ENCODE data around the gene HLA-B. TPM values are rescaled to one million over a fixed set of nuclear protein-coding genes. Genes with fewer than 3 reads are reported as not detected.

HLA-B gene
- total RNA-seq, 2 donors from 2014 or later, result 552 to 852 TPM

GRCh38 chr6:31362751-31363150 is 5.8 kb upstream of the HLA-B start:
- Histone ChIP-seq H3K27me3 (replicated peaks; ENCODE audit: insufficient read depth) (no peaks in the 10 kb centered on the region), H3K36me3 (no peaks in the 10 kb centered on the region), H3K4me1 (ENCODE audit: control insufficient read depth in 1 of 2, low read depth in 2 of 2) (peaks cover 0 to 5% of the 10 kb centered on the region in 2 donors), H3K27ac (no peak overlapping the region), H3K4me3 (no peak overlapping the region), H3K9me3 (no peaks in the 10 kb centered on the region)
- DNase-seq (ENCODE audit: low spot score) (no peak), ATAC-seq (ENCODE audit: insufficient number of reproducible peaks, low FRiP score, low read depth) (no peak)
- TF ChIP-seq, protein P1, sequence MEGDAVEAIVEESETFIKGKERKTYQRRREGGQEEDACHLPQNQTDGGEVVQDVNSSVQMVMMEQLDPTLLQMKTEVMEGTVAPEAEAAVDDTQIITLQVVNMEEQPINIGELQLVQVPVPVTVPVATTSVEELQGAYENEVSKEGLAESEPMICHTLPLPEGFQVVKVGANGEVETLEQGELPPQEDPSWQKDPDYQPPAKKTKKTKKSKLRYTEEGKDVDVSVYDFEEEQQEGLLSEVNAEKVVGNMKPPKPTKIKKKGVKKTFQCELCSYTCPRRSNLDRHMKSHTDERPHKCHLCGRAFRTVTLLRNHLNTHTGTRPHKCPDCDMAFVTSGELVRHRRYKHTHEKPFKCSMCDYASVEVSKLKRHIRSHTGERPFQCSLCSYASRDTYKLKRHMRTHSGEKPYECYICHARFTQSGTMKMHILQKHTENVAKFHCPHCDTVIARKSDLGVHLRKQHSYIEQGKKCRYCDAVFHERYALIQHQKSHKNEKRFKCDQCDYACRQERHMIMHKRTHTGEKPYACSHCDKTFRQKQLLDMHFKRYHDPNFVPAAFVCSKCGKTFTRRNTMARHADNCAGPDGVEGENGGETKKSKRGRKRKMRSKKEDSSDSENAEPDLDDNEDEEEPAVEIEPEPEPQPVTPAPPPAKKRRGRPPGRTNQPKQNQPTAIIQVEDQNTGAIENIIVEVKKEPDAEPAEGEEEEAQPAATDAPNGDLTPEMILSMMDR (IDR thresholded peaks at IDR 0.05), result no peak

GRCh38 chr6:31359581-31359980 is 2.6 kb upstream of the HLA-B start:
- Histone ChIP-seq H3K27me3 (replicated peaks; ENCODE audit: insufficient read depth) (no peaks in the 10 kb centered on the region), H3K9me3 (no peaks in the 10 kb centered on the region), H3K36me3 (no peaks in the 10 kb centered on the region), H3K4me1 (ENCODE audit: control insufficient read depth in 1 of 2, low read depth in 2 of 2) (peaks cover 0 to 12% of the 10 kb centered on the region in 2 donors), H3K4me3 (no peak overlapping the region), H3K27ac (no peak overlapping the region)
- no peak for ATAC-seq (ENCODE audit: insufficient number of reproducible peaks, low FRiP score, low read depth)
- TF ChIP-seq, protein P1 (IDR thresholded peaks at IDR 0.05), result no peak
- no peak for DNase-seq (ENCODE audit: low spot score)

GRCh38 chr6:31358302-31358701 is 1.3 kb upstream of the HLA-B start:
- H3K4me1 ChIP-seq (ENCODE audit: control insufficient read depth in 1 of 2, low read depth in 2 of 2), result peaks cover 0 to 15% of the 10 kb centered on the region in 2 donors
- ATAC-seq (ENCODE audit: insufficient number of reproducible peaks, low FRiP score, low read depth), result no peak
- no peak overlapping the region for H3K27ac ChIP-seq
- H3K9me3 ChIP-seq, result no peaks in the 10 kb centered on the region
- peak overlapping the region; percentile 91 for H3K4me3 ChIP-seq
- H3K27me3 ChIP-seq (replicated peaks; ENCODE audit: insufficient read depth), result no peaks in the 10 kb centered on the region
- H3K36me3 ChIP-seq, result no peaks in the 10 kb centered on the region
- TF ChIP-seq, protein P1 (IDR thresholded peaks at IDR 0.05), result no peak
- no peak for DNase-seq (ENCODE audit: low spot score)

GRCh38 chr6:31357886-31358285 is 907 bp upstream of the HLA-B start:
- peaks cover 0 to 15% of the 10 kb centered on the region in 2 donors for H3K4me1 ChIP-seq (ENCODE audit: control insufficient read depth in 1 of 2, low read depth in 2 of 2)
- DNase-seq (ENCODE audit: low spot score), result no peak
- H3K27ac ChIP-seq, result peak overlapping the region in 1 of 2 donors; percentile 86
- TF ChIP-seq, protein P1 (IDR thresholded peaks at IDR 0.05), result no peak
- H3K36me3 ChIP-seq, result no peaks in the 10 kb centered on the region
- ATAC-seq (ENCODE audit: insufficient number of reproducible peaks, low FRiP score, low read depth), result no peak
- no peaks in the 10 kb centered on the region for H3K27me3 ChIP-seq (replicated peaks; ENCODE audit: insufficient read depth)
- no peaks in the 10 kb centered on the region for H3K9me3 ChIP-seq
- peak overlapping the region; percentile 91 for H3K4me3 ChIP-seq

GRCh38 chr6:31356216-31356945 is 598 bp downstream of the HLA-B start:
- Histone ChIP-seq H3K4me1 (ENCODE audit: control insufficient read depth in 1 of 2, low read depth in 2 of 2) (peaks cover 0 to 15% of the 10 kb centered on the region in 2 donors), H3K4me3 (peak overlapping the region; percentile 91), H3K27ac (peak overlapping the region; percentile 35 to 86), H3K36me3 (no peaks in the 10 kb centered on the region), H3K27me3 (replicated peaks; ENCODE audit: insufficient read depth) (no peaks in the 10 kb centered on the region), H3K9me3 (no peaks in the 10 kb centered on the region)
- no peak for ATAC-seq (ENCODE audit: insufficient number of reproducible peaks, low FRiP score, low read depth)
- TF ChIP-seq, protein P1 (IDR thresholded peaks at IDR 0.05), result no peak
- DNase-seq (ENCODE audit: low spot score), result no peak

Data from thoracic aorta (tissue), 2 donors.